ENCODE results near the gene AGFG2. TPM values are rescaled to one million over a fixed set of nuclear protein-coding genes. Genes with fewer than 3 reads are reported as not detected.

AGFG2 gene
- total and polyA plus RNA-seq, 2 of the 13 experiments (the other 11 are each of a cell fraction or from before 2014, with no cell fraction given), result 125 to 132 TPM

GRCh38 chr7:100489824-100490223 is 49.2 kb upstream of the AGFG2 start:
- no peaks in the 10 kb centered on the region for H3K9me3 ChIP-seq (ENCODE audit: low read length)
- DNase-seq (ENCODE audit: low spot score), result peak; percentile 89
- no peak overlapping the region for H3K9ac ChIP-seq (ENCODE audit: insufficient read depth, low read depth, low read length)
- H4K20me1 ChIP-seq (ENCODE audit: insufficient read depth, low read length), result no peaks in the 10 kb centered on the region
- intact Hi-C loops (cut with micrococcal nuclease; ENCODE audit: unreplicated experiment) (no loop called here), in situ Hi-C loops (cut with HindIII; ENCODE audit: extremely low pct_ligation_motif_present, low pct_unique_long_range_greater_than_20kb) (loop anchor here (5.0 kb wide), 1 partner anchor 77 kb away; no protein-coding TSS in a partner anchor)
- no peak overlapping the region for H3K4me3 ChIP-seq (replicated peaks in 1 of 3; ENCODE audit: insufficient read depth in 1 of 3, low read depth in 2 of 3, low read length in 3 of 3)
- ChIA-PET POLR2A (interaction anchor here (0.9 kb wide), 1 partner anchor 83 kb away, joined by 3 read pairs; no protein-coding TSS in a partner anchor), CTCF (ENCODE audit: low intra/inter-chr PET ratio, low total read pairs) (no interaction called here)
- ATAC-seq, result peak; percentile 42
- no peak overlapping the region for H3K4me2 ChIP-seq (ENCODE audit: low read depth, low read length)
- H3K36me3 ChIP-seq (replicated peaks in 1 of 2; ENCODE audit: control insufficient read depth in 1 of 2, insufficient read depth in 2 of 2, low read length in 2 of 2), result no peaks in the 10 kb centered on the region
- H3K27me3 ChIP-seq (ENCODE audit: control insufficient read depth in 1 of 2, insufficient read depth in 2 of 2, low read length in 2 of 2), result peaks cover 1 to 31% of the 10 kb centered on the region in 2 experiments
- no peak overlapping the region for H2AFZ ChIP-seq (ENCODE audit: low read length)
- peaks cover 60% of the 10 kb centered on the region for H3K4me1 ChIP-seq (ENCODE audit: insufficient read depth, low read length)
- BruUV-seq (replicated peaks), result no TSS peak
- WGBS (ENCODE audit: low lambda C conversion rate), result 43% methylated on average over 6 of the region's 9 CpGs
- H3K79me2 ChIP-seq (ENCODE audit: insufficient read depth, low read length), result no peaks in the 10 kb centered on the region
- peak; percentile 59 for FAIRE-seq
- H3K27ac ChIP-seq (ENCODE audit: extremely low read length, insufficient read depth, low read length), result no peak overlapping the region
- TF ChIP-seq ZSCAN31 (CRISPR knock-in tag; IDR thresholded peaks at IDR 0.05; ENCODE audit: low read depth), result no peak
- TF ChIP-seq ARID5B (CRISPR knock-in tag; IDR thresholded peaks at IDR 0.05), result no peak
- TF ChIP-seq ZNF484 (CRISPR knock-in tag; IDR thresholded peaks at IDR 0.05; ENCODE audit: borderline replicate concordance, low read depth), result no peak
- TF ChIP-seq ZBTB8A (CRISPR knock-in tag; IDR thresholded peaks at IDR 0.05; ENCODE audit: borderline replicate concordance, low read depth), result no peak
- no peak for TF ChIP-seq ZNF292 (CRISPR knock-in tag; IDR thresholded peaks at IDR 0.05; ENCODE audit: borderline replicate concordance, low read depth)
- no peak for TF ChIP-seq REPIN1 (CRISPR knock-in tag; IDR thresholded peaks at IDR 0.05; ENCODE audit: borderline replicate concordance, low read depth)
- no peak for TF ChIP-seq DPF2 (CRISPR knock-in tag; IDR thresholded peaks at IDR 0.05; ENCODE audit: borderline replicate concordance, low read depth)
- no peak for TF ChIP-seq TBL1XR1 (IDR thresholded peaks at IDR 0.05; ENCODE audit: borderline replicate concordance, low read length, partially characterized antibody)
- no peak for TF ChIP-seq PPARG (CRISPR knock-in tag; conservative IDR thresholded peaks at IDR 0.05)
- no peak for TF ChIP-seq ESRRA (CRISPR knock-in tag; IDR thresholded peaks at IDR 0.05; ENCODE audit: low read depth)
- TF ChIP-seq ATF7 (IDR thresholded peaks at IDR 0.05), result no peak
- no peak for TF ChIP-seq ATF7 (CRISPR knock-in tag; IDR thresholded peaks at IDR 0.05)
- TF ChIP-seq ZNF766 (CRISPR knock-in tag; IDR thresholded peaks at IDR 0.05; ENCODE audit: borderline replicate concordance), result no peak
- TF ChIP-seq ZNF724P (CRISPR knock-in tag; IDR thresholded peaks at IDR 0.05; ENCODE audit: borderline replicate concordance), result no peak
- TF ChIP-seq ZFP82 (CRISPR knock-in tag; IDR thresholded peaks at IDR 0.05; ENCODE audit: borderline replicate concordance), result no peak
- no peak for TF ChIP-seq AGO2 (optimal IDR thresholded peaks at IDR 0.05; ENCODE audit: low read depth, low read length)
- peak; percentile 91 for TF ChIP-seq RFX1 (IDR thresholded peaks at IDR 0.05)
- TF ChIP-seq RBM22 (optimal IDR thresholded peaks at IDR 0.05; ENCODE audit: low read length), result peak; percentile 80
- no peak for TF ChIP-seq ZSCAN9 (CRISPR knock-in tag; IDR thresholded peaks at IDR 0.05; ENCODE audit: borderline replicate concordance)
- TF ChIP-seq ZNF580 (CRISPR knock-in tag; IDR thresholded peaks at IDR 0.05; ENCODE audit: borderline replicate concordance, low read depth), result no peak
- TF ChIP-seq ZNF468 (CRISPR knock-in tag; IDR thresholded peaks at IDR 0.05), result no peak
